Measurements from ENCODE around the gene PLEKHM3.
"Not testable (repeated sequence)": the region's sequence is repeated elsewhere in the genome, so short reads cannot be mapped to it uniquely, and the experiment has no call there.

PLEKHM3 gene

GRCh38 chr2:208037564-208038487 lies 12.5 kb upstream of the PLEKHM3 start:
- no peak for DNase-seq

GRCh38 chr2:208036357-208036756 lies 11.0 kb upstream of the PLEKHM3 start:
- DNase-seq, result no peak

- DNase-seq, result no peak
Observed at GRCh38 chr2:208034503-208035140, 9.3 kb upstream of the PLEKHM3 start.

DNA sequence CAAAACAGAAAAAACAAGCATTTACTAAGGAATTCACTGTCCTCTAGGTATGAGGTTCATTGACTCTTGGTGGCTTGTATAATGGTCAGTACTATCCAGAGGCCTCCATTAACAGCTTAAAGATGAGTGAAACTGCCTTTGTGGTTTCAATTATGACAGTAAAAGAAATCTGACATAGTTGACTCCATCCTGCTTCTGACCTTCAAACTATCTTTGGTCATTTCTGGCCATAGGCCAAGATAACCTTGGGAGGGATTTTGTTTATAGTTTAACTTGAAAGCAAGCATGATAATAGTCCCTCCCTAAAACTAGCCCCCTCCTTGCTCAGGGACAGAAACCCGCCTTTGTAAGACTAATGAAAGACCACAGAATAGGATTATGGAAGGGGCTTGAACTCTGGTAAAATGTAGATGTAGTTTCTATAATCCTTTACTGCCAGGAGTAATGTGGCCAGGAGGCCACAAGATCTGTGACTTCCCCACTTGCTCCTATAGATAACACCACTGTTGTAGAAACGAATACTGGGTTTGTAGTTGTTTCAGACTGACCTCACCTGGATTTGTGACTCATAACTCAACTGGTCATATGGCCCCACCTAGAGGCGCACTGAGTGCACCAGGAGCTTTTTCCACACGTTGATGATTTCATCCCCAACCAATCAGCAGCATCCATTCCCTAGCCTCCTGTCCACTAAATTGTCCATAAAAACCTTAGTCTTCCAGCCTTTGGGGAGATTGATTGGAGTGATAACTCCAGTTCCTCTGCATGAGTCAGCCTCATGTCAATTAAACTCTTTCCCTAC lies 8.6 kb upstream of the PLEKHM3 start:
- DNase-seq, result no peak

GRCh38 chr2:208031608-208032019 lies 6.3 kb upstream of the PLEKHM3 start:
- no peak for DNase-seq

- no peak for DNase-seq
Observed at GRCh38 chr2:208025814-208026184, 472 bp upstream of the PLEKHM3 start.

GRCh38 chr2:208024091-208024490 lies 1.2 kb downstream of the PLEKHM3 start:
- no peak for DNase-seq

DNA sequence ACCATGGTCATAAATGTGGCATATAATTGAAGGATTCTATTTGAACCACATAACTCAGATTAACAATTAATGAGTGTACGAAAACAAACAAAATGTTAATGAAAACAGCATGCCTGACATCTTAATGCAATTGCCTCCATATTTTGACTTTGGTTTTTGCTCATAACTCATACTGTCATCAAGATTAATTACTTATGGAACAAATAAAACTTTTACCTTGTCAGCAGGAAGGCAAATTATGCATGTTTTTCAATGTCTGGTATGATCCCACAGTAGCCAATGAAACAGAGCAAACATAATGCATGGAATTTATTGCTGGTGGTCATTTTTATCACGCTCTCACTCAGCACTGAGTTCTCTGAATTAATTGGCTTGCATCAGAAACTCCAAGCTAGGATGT lies 5.1 kb downstream of the PLEKHM3 start:
- no peak for DNase-seq

DNA sequence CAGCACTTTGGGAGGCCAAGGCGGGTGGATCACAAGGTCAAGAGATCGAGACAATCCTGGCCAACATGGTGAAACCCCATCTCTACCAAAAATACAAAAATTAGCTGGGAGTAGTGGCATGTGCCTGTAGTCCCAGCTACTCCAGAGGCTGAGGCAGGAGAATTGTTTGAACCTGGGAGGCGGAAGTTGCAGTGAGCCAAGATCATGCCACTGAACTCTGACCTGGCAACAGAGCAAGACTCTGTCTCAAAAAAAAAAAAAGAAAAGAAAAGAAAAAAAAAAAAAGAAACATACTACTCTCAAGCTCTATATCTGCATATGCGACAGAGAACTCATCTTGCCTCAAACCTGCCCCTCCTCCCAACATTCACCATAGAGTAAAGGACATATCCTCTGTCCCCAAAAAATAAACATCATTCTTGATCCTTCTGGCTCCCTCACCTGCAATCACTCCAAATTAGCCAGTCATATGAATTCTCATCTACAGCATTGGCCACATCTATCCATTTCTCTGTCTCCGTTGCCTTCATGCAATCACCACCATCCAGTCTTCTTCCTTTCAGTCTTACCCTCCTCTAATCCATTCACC lies 7.1 kb downstream of the PLEKHM3 start:
- DNase-seq, result not testable (repeated sequence)

GRCh38 chr2:208017721-208018120 lies 7.6 kb downstream of the PLEKHM3 start:
- no peak for DNase-seq

- no peak for DNase-seq
Observed at GRCh38 chr2:208015475-208015874, 9.9 kb downstream of the PLEKHM3 start.

- no peak for DNase-seq
Observed at GRCh38 chr2:208013285-208014178, 11.8 kb downstream of the PLEKHM3 start.

DNA sequence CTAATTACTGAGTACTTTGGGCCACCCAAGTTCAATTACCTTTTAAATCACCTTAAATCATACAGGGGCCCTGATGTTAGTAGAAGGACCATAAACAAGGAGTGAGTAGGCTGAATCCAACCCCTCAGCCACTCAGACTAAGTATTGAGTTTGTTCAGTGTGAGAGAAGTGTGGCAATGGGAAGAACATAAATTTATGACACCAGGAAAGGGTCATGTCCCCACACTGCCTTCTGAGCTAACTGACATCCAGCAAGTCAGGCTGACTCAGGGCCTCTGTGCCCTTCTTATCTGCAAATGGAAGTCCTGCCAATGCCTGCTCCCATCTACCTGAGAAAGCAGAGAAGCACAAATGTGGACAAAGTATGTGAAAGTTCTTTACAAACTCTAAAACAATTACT lies 12.9 kb downstream of the PLEKHM3 start:
- DNase-seq, result no peak

DNA sequence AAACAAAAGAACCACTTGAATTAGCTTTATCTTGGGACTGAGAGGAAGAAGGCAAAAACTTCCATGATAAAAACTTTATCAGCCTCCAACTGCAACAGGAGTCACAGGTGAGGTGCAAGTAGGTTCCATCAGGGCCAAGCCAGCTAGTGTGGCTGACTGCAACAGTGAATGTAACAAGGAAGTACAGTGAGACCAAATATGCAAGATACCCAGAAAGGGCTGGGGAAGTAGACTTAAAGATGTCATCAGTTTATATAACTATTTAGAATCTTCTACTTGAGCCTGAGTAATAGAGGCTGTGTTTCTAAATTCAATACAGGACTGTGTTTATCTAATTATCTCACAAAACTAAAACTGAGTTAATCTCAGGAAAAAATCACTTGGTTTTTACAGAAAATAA lies 14.8 kb downstream of the PLEKHM3 start:
- no peak for DNase-seq

DNA sequence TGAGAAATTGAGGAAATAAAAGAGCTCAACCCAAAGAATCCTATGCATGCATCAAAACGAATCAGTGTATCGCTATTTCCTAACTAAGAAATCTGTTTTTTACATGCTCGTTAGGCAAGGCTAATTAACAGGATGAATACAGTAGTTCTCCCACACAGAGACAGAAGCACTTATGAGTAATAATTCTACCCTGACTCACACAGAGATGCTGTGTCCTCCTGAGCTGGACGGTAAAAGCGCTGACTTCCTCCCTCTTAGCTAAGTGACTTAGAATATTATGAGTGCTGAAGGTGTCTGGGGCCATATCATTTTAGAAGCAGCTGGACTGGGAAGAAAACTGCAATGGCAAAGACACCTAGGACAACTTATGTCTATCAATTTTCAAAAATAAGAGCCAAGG lies 18.5 kb downstream of the PLEKHM3 start:
- no peak for DNase-seq

DNA sequence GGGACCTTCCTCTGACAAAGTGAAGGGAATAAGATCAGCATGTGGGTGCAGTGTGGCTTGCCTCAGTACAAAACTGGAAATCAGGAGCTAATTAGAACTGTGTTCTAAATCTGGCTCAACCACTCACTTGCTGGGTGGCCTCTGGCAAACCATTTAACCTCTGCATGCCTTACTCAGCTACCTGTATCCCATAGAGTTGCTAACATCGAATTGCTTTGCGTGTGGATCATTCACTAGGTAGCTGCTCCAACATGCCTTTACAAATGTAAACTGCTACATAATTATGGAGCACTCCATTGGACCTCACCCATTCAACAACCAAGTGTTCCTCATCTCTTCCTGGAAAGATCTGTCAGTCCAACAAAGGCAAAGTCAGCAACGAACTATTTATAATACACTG lies 19.0 kb downstream of the PLEKHM3 start:
- DNase-seq, result no peak

GRCh38 chr2:208001924-208002323 lies 23.4 kb downstream of the PLEKHM3 start:
- no peak for DNase-seq

DNA sequence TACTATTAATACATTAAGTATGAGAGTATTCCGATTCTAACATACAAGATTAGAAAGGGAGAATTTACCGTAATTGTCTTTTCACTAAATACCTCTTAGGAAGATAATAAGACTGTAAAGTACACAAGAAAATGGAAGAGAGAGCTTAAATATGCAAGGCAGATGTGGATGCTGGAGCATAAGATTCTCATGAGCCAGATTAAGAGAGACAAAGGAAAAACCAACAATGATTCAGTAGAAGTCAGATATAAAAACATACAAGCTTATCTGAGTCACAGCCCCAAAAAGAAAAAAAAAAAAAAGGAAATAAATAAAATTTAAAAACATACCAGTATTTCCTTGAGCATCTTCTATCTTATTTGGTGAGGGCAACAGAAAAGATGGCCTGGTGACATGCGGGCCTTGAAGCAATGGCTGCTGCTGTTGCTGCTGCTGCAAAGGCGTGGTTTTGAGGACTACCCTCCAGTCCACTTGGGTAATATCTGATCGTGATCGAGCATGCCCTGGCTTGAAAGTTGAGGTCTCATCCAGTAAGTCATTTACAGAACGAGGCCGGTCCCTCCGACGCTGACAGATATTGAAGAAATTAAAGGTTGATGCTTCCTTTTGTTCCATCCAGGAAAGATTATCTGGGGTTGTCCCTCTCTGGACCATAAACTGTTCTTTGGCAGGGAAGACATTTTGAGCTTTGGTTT lies 24.5 kb downstream of the PLEKHM3 start:
- DNase-seq, result no peak

- DNase-seq, result no peak
Observed at GRCh38 chr2:207996848-207997247, 28.5 kb downstream of the PLEKHM3 start.

DNA sequence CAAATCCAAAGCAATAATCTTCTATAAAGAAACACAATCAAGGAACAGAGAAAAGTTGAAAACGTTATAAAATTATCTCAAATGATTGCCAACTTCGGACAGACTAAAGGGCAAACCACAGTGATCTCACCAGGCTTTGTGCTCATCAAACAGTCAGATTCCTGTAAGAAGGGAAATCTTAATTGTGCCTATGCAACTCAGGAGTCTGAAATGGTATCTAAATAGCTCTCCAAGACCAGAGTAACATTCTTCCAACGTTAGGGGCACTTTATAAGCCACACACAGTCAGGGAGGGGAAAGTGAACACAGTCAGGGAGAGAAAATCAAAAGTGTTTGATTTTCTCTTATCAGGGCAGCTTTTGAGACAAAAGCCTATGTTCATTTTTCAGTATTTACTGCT lies 29.4 kb downstream of the PLEKHM3 start:
- no peak for DNase-seq

DNA sequence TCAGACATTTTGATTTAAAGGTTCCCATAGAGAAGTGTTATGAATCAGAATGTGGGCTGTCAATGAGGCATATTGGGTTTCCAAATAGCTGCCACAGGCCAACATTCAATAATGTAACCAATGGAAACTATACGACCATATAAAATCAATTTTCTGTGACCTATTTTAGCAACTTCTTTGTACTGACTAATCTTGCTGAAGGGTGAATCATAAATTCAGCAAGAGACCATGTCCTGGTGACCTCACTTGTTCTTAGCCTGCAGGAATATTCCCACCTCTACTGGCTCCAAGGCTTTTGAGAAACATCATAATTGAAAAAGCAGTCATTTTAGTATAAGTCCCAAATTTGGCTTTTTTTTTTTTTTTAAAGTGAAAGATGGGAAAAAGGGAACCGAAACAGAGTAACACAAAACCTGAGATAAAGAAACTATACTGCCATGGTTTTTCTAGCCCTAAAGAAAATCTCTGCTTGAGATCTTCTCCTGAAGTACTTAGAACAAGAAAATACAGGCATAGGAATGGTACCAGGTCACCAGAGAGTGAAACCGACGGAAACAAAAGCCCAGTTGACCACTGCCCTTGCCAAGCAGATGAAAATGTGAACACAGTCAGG lies 32.1 kb downstream of the PLEKHM3 start:
- no peak for DNase-seq
